MV-4-11 (cell line): Measurements from ENCODE around the gene CCDC127.
"Not testable (repeated sequence)": the region's sequence is repeated elsewhere in the genome, so short reads cannot be mapped to it uniquely, and the experiment has no call there.

Experiments used
- DNase-seq: peaks from one replicate; lab custom pipeline; 2025; lab: John Stamatoyannopoulos, UW

CCDC127 gene, protein sequence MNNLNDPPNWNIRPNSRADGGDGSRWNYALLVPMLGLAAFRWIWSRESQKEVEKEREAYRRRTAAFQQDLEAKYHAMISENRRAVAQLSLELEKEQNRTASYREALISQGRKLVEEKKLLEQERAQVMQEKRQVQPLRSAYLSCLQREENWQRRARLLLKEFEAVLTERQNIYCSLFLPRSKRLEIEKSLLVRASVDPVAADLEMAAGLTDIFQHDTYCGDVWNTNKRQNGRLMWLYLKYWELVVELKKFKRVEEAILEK

DNA sequence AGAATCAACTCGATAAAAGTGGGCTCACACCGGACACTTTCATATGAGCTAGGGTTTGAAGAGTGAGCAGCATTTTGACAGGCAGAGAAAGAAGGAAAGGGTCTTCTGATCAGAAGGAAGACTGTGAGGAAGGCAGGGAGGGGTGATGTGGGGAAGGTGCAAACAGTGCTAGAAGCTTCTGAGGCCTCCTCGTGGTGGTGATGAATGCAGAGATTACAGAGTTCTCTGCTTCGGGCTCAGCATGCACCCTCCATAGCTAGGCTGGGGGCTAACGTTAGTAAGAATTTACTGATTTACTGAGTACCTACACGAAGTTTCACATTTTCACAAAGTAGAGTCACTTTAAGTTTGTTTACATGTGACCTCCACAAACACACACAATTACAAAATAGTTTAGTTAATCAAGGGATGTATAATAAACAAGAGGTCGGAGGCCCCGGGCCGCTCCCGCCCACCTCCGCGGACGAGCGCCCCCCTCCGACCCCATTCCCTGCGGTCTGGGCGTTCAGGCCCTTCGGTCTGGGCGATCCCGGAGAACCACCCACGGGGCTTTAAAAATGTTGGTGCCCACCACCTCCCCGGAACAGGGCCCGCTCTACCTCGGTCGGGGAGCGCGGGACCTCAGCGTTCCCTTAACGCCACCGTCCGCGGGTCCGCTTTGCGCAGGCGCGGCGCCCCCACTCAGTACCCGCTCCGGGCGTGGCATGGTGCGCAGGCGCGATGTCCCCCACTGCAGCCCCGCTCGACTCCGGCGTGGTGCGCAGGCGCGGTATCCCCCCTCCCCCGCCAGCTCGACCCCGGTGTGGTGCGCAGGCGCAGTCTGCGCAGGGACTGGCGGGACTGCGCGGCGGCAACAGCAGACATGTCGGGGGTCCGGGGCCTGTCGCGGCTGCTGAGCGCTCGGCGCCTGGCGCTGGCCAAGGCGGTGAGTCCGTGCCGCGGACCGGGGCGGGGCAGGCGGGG lies at the start of gene CCDC127, which contains the start of gene SDHA:
TSS of gene CCDC127 (minus strand) at position 660 of the 963 bp plus-strand sequence. CDS start 1,304 bp downstream, outside the sequence.
TSS of gene SDHA (plus strand) at position 827 of the 963 bp plus-strand sequence. CDS start at position 863, 36 bp downstream.
- DNase-seq = peak; percentile 87

DNA sequence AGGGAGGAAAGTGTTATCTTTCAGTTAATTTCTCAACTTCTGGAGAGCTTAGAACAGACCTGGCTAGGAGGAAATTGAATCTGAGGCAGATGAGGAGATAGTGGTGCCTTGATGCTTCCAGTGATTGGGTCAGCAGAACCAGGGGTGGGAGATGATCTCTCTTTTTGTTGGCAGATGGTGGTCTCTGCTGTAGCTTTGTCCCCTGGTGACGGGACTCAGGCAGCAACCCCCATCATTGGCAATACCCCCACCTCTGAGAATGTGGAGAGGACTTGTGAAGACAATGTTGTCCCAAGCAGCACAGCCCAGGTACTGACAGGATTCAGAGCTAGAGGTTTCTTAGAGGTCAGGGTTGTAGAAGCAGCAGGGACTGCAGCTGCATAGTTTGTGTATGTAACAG lies 49.8 kb upstream of the CCDC127 start:
- DNase-seq = no peak

DNA sequence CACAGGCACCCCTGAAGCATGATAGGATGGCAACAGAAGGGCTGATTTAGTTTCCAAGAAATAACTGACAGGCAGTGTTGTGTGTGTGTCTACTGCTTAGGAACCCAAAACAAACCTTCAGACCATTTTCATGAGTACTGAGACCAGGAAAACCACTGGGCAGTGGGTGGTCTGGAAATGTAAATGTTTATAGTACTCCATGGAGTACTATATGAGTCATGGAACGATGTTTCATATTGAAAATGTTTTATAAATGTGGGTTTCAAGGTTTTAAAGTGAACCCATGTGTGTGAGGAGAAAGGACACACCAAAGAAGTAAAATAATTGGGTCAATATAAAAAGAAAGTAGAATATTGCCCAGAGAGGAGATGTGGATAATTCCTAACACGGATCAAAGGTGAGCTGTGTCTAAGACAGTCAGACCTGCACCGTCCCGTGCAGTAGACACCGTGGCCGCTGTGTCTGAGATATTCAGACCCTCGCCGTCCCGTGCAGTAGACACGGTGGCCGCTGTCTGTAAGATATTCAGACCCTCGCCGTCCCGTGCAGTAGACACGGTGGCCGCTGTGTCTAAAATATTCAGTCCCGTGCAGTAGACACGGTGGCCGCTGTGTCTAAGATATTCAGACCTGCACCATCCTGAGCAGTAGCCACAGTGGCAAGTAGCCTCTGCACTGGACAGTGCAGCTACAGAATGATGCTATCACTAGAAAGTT lies 48.5 kb upstream of the CCDC127 start:
- DNase-seq = not testable (repeated sequence)

DNA sequence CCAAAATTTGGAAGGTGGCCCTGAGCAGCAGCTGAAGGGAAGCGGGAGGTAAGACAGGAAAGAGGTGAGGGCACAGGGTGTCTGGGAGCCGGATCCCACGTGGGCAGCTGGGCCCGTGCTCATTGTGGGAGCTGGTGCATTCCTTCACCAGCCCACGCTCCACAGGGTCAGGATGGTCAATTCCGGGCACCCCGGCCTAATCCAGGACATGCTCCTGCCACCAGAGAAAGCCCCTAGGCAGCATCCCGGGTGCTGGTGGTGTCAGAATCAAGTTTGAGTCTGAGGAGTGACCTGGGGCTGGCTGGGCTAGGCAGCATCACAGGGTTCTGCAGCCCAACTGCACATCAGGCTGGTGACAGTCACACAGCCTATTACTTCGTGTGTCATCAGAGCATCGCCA lies 46.4 kb upstream of the CCDC127 start:
- no peak for DNase-seq

DNA sequence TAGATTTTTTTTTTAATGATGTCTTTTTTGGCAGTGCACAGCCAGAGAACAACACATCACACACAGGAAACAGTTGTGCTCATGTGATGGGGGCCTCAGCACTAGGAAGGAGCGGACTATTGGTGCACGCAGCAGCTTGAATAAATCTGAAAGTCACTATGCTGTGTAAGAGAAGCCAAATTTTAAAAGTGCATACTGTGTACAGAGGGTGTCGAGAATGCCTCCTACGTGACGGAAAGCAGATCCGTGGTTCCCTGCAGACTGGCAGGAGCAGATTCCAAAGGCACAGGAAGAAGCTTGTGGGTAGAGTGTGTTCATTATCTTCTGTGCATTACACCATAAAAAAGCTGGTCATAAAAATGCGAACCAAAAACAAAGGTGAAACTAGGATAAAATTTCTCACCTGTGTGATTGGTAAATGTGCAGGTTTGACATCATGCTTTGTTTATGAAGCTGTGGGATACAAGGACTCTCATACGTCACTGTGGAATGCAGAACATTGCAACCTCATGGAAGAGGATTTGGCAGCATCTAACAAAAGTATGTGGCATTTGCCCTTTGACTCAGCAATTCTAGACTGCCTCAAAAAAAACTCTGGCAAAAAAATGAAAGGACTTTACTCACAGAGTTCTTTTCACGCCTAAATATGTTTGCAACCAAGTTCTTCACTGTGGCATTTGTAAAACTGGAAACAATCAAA lies 45.5 kb upstream of the CCDC127 start:
- DNase-seq = not testable (repeated sequence)

DNA sequence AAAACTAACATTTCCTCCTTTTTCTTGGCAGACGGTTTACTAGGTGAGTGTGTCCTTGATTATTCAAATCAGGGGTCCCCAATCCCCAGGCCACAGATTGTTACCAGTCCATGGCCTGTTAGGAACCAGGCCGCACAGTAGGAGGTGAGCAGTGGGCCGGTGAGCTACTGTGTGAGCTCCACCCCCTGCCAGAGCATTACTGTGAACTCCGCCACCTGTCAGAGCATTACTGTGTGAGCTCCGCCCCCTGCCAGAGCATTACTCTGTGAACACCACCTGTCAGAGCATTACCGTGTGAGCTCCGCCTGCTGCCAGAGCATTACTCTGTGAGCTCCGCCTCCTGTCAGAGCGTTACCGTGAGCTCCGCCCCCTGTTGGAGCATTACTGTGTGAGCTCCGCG lies 39.2 kb upstream of the CCDC127 start:
- no peak for DNase-seq

DNA sequence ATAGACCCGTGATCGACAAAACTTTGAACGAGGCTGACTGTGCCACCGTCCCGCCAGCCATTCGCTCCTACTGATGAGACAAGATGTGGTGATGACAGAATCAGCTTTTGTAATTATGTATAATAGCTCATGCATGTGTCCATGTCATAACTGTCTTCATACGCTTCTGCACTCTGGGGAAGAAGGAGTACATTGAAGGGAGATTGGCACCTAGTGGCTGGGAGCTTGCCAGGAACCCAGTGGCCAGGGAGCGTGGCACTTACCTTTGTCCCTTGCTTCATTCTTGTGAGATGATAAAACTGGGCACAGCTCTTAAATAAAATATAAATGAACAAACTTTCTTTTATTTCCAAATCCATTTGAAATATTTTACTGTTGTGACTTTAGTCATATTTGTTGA lies 38.4 kb upstream of the CCDC127 start:
- DNase-seq = not testable (repeated sequence)

DNA sequence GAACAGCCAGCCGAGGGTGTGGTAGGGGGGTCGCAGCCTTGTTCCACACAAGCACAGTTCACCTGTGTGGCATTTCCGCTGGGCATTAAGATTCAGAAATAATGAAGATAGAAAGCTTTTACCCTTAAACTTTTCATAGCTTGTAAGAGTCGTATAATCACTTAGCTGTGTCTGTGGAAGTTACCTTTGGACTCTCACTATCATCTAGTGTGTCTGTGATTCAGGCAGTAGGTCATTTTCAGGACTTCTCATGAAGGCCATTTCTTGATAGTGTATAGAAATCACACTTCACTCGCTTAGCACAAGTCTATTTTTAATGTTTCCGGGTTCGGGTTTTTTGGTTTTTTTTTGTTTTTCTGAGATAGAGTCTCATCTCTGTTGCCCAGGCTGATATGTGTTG lies 37.2 kb upstream of the CCDC127 start:
- DNase-seq = not testable (repeated sequence)

DNA sequence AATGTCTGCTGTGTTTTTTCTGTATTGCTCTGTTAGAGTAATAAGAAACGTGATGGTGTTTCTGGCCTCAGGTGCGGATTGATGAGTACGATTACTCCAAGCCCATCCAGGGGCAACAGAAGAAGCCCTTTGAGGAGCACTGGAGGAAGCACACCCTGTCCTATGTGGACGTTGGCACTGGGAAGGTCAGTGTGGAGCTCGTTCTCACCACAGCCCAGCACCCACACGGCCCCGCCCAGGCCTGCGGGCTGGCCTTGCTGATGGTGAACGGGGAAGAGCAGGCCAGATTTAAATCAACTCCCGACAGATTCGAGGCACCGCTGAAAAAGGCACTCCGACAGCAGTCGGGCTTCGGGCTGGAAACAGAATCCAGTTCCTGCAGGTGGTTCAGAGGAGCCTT lies 36.4 kb upstream of the CCDC127 start:
- not testable (repeated sequence) for DNase-seq

DNA sequence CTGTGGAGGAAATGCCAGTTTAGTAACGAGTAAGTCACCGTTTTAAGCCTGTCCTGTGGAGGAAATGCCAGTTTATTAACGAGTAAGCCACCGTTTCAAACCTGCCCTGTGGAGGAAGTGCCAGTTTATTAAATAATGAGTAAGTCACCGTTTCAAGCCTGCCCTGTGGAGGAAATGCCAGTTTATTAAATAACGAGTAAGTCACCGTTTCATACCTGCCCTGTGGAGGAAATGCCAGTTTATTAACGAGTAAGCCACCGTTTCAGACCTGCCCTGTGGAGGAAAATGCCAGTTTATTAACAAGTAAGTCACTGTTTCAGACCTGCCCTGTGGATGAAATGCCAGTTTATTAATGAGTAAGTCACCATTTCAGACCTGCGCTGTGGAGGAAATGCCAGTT lies 34.6 kb upstream of the CCDC127 start:
- no peak for DNase-seq

DNA sequence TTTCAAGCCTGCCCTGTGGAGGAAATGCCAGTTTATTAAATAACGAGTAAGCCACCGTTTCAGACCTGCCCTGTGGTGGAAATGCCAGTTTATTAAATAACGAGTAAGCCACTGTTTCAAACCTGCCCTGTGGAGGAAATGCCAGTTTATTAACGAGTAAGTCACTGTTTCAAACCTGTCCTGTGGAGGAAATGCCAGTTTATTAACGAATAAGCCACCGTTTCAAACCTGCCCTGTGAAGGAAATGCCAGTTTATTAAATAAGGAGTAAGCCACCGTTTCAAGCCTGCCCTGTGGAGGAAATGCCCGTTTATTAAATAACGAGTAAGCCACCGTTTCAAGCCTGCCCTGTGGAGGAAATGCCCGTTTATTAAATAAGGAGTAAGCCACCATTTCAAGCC lies 34.0 kb upstream of the CCDC127 start:
- not testable (repeated sequence) for DNase-seq

DNA sequence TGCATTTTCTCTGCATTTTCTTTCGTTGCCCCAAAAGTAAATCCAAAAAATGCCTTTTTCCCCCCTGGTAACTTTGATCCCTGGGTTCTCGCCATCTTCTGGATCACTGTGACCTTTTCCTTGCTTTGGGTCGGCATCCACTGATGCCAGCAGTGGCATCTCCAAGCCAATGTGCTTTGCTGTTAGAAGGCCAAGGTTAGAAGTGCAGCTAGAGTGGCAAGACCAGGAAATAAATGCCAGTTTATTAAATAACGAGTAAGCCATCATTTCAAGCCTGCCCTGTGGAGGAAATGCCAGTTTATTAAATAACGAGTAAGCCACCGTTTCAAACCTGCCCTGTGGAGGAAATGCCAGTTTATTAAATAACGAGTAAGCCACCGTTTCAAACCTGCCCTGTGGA lies 33.6 kb upstream of the CCDC127 start:
- DNase-seq = not testable (repeated sequence)

DNA sequence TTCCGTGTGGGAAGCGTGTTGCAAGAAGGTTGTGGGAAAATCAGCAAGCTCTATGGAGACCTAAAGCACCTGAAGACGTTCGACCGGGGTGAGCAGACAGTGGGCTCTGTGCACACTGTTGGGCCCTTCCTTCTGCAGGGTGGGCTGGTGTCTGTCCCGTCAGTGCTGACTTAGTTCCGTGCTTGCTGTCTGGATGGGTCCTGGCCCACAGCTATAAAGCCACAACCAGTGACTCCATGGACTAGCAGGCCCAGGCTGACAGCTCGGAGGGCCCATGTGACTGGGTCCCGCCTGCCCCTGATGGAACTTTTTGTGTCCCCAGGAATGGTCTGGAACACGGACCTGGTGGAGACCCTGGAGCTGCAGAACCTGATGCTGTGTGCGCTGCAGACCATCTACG lies 33.1 kb upstream of the CCDC127 start:
- not testable (repeated sequence) for DNase-seq

DNA sequence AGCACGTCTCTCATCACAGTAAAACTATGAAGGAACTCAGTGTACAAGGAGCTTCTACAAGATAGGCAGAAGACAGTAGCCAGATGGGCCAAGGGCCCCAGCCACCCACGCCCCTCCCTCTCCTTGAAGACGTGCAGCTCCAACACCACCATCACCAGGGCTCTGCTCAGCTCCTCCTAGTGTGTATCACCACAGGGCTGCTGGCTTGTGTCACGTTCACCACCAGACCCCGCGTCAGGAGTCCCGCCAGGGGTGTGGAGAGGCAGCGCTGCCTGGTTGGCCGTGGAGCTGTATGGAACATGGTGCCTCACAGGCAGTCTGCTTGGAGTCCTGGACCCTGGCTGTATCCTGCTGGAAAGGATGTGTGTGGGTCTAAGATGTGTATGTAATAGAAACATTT lies 32.4 kb upstream of the CCDC127 start:
- DNase-seq = not testable (repeated sequence)

DNA sequence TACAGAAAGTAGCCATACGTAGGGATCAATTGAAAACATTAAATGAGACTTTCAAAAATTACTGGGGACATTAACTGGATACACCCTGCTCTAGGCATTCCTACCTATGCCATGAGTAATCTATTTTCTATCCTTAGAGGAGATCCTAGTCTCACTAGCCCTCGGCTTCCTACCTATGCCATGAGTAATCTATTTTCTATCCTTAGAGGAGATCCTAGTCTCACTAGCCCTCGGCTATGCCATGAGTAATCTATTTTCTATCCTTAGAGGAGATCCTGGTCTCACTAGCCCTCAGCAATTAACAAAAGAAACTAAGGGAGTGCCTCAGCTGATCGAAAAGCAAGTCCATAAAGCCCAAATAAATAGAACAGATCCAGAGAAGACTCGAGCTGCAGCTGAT lies 27.8 kb upstream of the CCDC127 start:
- not testable (repeated sequence) for DNase-seq

DNA sequence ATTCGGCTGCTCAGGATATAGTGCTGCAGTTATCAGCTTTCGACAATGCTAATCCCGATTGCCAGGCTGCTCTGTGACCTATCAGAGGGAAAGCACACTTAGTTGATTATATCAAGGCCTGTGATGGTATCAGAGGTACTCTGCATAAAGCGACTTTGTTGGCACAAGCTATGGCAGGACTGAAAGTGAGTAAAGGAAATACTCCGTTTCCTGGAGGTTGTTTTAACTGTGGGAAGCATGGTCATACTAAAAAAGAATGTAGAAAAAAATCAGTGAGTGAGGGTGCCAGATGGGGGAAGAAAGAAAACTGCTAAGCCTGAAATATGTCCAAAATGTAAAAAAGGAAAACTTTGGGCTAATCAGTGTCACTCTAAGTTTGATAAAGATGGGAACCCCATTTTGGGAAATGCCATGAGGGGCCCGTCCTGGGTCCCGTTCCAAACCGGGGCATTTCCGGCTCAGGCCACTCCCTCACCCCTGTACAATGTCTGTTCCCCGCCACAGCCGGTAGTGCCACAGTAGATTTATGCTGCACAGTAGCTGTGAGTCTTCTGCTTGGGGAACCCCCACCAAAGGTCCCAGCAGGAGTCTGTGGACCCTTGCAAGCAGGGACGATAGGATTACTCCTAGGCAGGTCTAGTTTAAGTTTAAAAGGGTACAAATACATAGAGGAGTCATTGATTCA lies 25.9 kb upstream of the CCDC127 start:
- not testable (repeated sequence) for DNase-seq

DNA sequence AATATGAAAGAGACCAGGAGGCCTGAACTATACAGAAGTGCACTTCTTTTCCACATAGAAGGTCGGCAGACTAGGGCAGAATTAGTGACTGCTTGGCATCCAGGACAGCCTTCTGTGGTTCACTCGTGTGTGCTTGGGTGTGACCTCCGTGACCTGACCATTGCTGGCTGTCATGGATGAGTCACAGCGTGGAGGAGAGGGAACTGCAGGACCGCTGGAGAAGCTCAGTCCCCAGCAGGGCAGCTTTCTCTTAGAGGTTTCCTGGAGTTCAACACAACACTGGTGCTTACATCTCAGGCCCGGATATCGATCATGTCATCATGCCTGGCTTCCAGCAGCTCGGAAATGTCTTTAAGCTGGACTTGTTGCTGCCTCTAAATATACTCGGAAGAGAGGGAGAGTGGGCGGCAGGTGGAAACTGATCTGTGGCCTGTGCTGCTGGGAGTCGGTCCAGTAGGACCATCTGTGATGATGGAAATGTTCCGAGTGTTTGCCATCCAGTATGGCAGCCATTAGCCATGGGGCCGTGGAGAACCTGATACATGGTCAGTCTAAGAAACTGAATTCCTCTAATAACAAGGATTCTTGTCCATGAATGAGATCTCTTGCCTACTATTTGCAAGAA lies 23.2 kb upstream of the CCDC127 start:
- DNase-seq = not testable (repeated sequence)

DNA sequence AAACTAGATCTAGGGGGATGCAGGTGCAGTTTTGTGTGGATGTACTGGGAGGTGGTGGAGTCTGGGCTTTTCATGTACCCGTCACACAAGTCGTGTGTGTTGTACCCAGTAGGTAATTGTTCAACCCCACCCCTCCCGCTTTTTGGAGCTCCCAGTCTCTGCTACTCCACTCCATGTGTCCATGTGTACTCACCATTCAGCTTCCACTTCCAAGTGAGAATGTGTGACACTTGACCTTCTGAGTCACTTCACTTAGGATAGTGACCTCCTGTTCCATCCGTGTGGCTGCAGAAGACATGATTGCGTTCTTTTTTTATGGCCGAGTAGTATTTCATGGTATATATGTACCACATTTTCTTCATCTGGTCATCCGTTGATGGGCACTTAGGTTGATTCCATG lies 22.6 kb upstream of the CCDC127 start:
- DNase-seq = not testable (repeated sequence)

DNA sequence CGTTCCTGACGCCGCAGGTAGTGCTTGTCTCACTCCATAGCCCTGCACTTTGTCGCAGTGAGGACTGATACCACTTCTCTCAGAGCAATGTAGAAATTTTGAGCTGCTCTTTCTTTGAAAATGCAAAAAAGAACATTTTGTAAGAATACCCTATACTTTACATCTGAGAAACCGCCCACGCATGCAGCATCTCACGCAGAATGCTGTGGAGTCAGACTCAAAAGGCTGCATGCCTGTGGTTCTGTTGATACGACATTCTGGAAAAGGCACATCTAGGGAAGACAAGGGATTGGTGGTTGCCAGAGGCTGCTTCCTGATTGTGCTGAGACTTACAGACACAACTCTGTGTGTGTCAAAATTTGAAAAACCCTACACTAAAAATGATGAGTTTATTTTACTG lies 20.0 kb upstream of the CCDC127 start:
- not testable (repeated sequence) for DNase-seq

DNA sequence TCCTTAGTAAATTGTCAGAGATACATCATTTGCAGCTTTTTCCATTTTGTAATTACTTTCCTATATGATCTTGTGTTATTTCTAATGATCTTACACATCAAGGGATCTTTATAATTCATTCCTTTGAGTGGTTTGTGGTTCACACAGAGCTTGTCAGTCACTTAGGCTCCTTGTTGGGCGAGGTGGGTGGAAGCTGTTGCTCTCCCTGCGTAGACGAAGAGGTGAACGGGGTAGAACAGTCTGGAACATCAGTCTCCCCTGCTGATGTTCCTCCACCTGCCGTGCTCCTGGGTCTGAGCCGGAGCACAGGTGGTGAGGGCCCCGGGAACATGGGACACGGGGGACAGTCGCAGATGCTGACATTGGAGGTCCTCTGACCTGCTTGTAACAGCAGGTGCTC lies 17.6 kb upstream of the CCDC127 start:
- DNase-seq = not testable (repeated sequence)
